NCI-H82 treated with DMSO at 0.1 percent for 48 hours (cell line): ENCODE data around the gene LRRC47.

ENCODE experiments used
- DNase-seq: peaks from one replicate; lab custom pipeline; 2025; ENCODE audit not compliant: unreplicated experiment; lab: John Stamatoyannopoulos, UW

The LRRC47 gene

DNA sequence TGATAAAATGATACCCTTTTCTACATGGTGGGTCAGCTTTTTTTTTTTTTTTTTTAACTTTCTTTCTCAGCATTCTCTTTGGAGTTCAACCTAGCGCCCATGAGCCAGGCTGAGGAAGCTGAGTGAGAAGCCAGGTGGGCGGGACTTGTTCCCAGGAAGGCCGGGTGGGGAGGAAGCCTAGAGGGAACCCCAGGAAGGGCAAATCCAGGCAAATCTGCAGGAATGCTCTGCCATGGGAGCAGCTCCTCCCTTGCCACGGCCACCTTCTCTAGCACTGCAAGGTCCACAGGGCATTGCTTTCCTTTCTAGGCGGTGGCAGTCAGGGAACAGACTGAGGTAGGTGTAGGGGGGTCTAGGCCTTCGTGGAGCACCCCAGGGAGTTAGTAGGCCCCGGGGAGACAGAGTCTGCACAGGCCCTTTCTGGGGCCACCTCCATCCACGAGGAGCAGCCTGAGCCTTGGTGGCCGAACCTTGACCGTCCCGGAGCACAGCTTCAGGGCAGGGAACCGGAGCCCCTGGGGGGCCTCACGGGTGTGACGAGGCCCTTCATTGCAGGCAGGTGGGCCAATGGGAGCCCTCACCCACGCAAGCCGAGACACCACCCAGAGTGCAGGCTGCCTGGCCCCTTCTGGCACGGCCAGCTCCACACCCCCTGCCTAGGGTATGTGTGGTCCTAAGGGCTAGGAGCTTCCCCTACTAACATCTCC is 62.3 kb downstream of the LRRC47 start:
- DNase-seq, result no peak

DNA sequence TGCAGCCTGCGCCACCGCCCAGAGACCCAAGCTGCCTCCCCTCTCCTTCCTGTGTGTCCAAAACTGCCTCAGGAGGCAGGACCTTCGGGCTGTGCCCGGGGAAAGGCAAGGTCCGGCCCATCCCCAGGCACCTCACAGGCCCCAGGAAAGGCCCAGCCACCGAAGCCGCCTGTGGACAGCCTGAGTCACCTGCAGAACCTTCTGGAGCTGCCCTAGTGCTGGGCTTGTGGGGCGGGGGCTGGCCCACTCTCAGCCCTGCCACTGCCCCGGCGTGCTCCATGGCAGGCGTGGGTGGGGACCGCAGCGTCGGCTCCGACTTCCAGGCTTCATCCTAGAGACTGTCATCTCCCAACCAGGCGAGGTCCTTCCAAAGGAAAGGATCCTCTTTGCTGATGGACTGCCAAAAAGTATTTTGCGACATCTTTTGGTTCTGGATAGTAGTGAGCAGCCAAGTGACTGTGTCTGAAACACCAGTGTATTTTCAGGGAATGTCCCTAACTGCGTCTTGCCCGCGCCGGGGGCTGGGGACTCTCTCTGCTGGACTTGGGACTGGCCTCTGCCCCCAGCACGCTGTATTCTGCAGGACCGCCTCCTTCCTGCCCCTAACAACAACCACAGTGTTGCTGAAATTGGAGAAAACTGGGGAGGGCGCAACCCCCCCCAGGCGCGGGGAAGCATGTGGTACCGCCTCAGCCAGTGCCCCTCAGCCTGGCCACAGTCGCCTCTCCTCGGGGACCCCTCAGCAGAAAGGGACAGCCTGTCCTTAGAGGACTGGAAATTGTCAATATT is 63.0 kb downstream of the LRRC47 start:
- no peak for DNase-seq

DNA sequence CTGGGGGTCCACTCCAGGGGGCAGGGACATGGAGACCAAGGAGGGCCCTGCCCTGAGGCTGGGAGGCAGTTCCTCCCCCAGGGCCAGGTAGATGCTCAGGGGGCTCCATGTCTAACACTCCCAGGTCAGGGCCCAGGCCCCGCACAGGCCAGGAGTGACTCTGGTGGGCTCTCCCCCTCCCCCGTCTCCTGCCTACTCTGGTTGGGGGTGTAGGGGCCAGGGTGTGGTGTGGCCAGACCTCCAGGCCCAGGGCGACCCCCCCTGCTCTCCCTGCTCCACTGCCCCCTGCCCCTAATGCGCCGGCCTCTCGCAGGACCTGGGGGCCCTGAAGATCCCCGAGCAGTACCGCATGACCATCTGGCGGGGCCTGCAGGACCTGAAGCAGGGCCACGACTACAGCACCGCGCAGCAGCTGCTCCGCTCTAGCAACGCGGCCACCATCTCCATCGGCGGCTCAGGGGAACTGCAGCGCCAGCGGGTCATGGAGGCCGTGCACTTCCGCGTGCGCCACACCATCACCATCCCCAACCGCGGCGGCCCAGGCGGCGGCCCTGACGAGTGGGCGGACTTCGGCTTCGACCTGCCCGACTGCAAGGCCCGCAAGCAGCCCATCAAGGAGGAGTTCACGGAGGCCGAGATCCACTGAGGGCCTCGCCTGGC is 63.7 kb downstream of the LRRC47 start:
- DNase-seq, result no peak

GRCh38 chr1:3731583-3732433 is 64.5 kb downstream of the LRRC47 start:
- DNase-seq, result no peak

DNA sequence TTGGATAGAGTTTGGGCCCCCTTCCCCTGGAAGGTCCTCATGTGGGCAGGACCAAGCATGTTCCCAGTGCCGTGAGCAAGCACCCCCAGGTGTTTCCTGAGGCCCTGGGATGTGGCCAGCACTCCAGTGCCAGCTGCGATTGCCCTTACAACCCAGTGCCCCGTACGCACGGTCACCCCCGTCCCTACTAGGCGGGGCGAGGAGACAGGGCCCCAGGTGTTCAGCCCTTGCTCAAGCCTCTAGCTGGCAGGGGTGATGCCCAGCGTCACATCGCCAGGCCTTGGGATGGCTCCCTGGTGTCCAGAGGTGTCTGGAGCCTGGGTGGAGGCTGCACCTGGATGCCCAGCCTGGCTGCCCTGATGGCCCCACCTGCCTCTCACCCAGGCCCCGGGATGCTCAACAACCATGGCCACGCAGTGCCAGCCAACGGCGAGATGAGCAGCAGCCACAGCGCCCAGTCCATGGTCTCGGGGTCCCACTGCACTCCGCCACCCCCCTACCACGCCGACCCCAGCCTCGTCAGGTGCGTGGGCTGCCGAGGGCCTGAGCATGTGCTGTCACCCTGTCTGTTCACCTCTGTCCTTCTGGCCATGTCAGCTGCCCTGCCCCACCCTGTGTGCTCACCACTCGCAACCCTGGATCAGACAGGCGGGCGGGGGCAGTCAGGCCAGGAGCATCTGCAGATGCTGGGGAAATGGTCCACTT is 65.6 kb downstream of the LRRC47 start:
- no peak for DNase-seq

- DNase-seq, result no peak
These were observed 66.4 kb downstream of the LRRC47 start for GRCh38 chr1:3729594-3730542.
